OCI-LY1 (cell line): ENCODE measurements around the gene GIPC3.

Experiments
- CTCF ChIP-seq: fragments of 200-600 bp; sonication (generic), shearing (Covaris generic); IDR thresholded peaks from 2 replicates; pipeline ENCODE4 v1.5.1; 2017; ENCODE audit warnings: mild to moderate bottlenecking, antibody characterized with exemption, low read length, moderate library complexity, mixed read lengths
- EZH2 ChIP-seq: fragments of 200-600 bp; sonication (generic), shearing (Covaris generic); IDR thresholded peaks from 2 replicates; pipeline ENCODE4 v1.8.0; 2017; ENCODE audit warnings: borderline replicate concordance, mixed run types, mild to moderate bottlenecking, antibody characterized with exemption, low read length, moderate library complexity, mixed read lengths

- no peak for TF ChIP-seq CTCF
- TF ChIP-seq EZH2: no peak
Observed at GRCh38 chr19:3608079-3608641, 22.9 kb downstream of the GIPC3 start.
